ENCODE measurements around the gene ZNF124.

- no peak for TF ChIP-seq ZNF384 (IDR thresholded peaks at IDR 0.05)
- TF ChIP-seq FOXM1 (IDR thresholded peaks at IDR 0.05; ENCODE audit: borderline replicate concordance), result no peak
- no peak for TF ChIP-seq BHLHE40 (IDR thresholded peaks at IDR 0.05; ENCODE audit: borderline replicate concordance)
- TF ChIP-seq, protein P1, sequence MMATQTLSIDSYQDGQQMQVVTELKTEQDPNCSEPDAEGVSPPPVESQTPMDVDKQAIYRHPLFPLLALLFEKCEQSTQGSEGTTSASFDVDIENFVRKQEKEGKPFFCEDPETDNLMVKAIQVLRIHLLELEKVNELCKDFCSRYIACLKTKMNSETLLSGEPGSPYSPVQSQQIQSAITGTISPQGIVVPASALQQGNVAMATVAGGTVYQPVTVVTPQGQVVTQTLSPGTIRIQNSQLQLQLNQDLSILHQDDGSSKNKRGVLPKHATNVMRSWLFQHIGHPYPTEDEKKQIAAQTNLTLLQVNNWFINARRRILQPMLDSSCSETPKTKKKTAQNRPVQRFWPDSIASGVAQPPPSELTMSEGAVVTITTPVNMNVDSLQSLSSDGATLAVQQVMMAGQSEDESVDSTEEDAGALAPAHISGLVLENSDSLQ (IDR thresholded peaks at IDR 0.05), result no peak
- no peak for TF ChIP-seq TARDBP (IDR thresholded peaks at IDR 0.05)
- no peak for TF ChIP-seq FOXK2 (IDR thresholded peaks at IDR 0.05)
- TF ChIP-seq ELF4 (IDR thresholded peaks at IDR 0.05), result no peak
- TF ChIP-seq SP1 (IDR thresholded peaks at IDR 0.05), result no peak
- TF ChIP-seq FOXA1 (IDR thresholded peaks at IDR 0.05), result no peak
- TF ChIP-seq L3MBTL2 (conservative IDR thresholded peaks at IDR 0.05), result no peak
- TF ChIP-seq LEF1 (IDR thresholded peaks at IDR 0.05; ENCODE audit: borderline replicate concordance), result no peak
Measured at GRCh38 chr1:247147781-247148180, 24.0 kb downstream of the ZNF124 start.
